Kidney (tissue), 14 donors: ENCODE results near the gene PPP1R37. TPM values are rescaled to one million over a fixed set of nuclear protein-coding genes. Genes with fewer than 3 reads are reported as not detected.
A peak's percentile ranks its signal among the peaks of the same experiment; 100 is the strongest.

Experiments used
- DNase-seq, 5 donors: peaks; one replicate each; pipeline ENCODE4 v3.0.0-alpha.2; 2013 to 2020
- FAIRE-seq: peaks from 2 replicates; lab custom pipeline; 2012; peaks lifted over from hg19 to GRCh38; lab: Jason Lieb, UNC
- H3K27ac ChIP-seq, 2 donors: one replicate each; pipeline ENCODE4 v1.7.0; 2013; ENCODE audit warnings: low read depth in 2 of 2, low read length in 2 of 2, inconsistent platforms in 1 of 2
- H3K27me3 ChIP-seq: one replicate; pipeline ENCODE4 v1.7.1; 2013; ENCODE audit warnings: low read length, inconsistent platforms; ENCODE audit not compliant: control insufficient read depth, insufficient read depth
- H3K36me3 ChIP-seq, 3 donors: one replicate each; pipeline versions ENCODE4 v1.7.0 to v1.7.1; 2013; ENCODE audit warnings: low read length in 3 of 3, control low read depth in 1 of 3, inconsistent platforms in 1 of 3; ENCODE audit not compliant: insufficient read depth in 3 of 3, control insufficient read depth in 2 of 3
- H3K4me1 ChIP-seq, 3 donors: one replicate each; pipeline versions ENCODE4 v1.7.0 to v1.7.1; 2013; ENCODE audit warnings: low read length in 3 of 3, inconsistent platforms in 1 of 3, low read depth in 1 of 3; ENCODE audit not compliant: control insufficient read depth in 2 of 3, insufficient read depth in 2 of 3
- H3K4me3 ChIP-seq, 3 donors: one replicate each; pipeline versions ENCODE4 v1.7.0 to v1.8.1; 2013; ENCODE audit warnings: low read length in 3 of 3, control low read depth in 1 of 3, inconsistent platforms in 1 of 3
- H3K9ac ChIP-seq, 3 donors: one replicate each; pipeline versions ENCODE4 v1.7.0 to v1.7.1; 2013; ENCODE audit warnings: low read length in 3 of 3, control low read depth in 1 of 3, inconsistent platforms in 1 of 3
- H3K9me3 ChIP-seq, 3 donors: one replicate each; pipeline versions ENCODE4 v1.7.0 to v1.7.1; 2013; ENCODE audit warnings: low read length in 3 of 3, control low read depth in 1 of 3, inconsistent platforms in 1 of 3; ENCODE audit not compliant: control insufficient read depth in 2 of 3, insufficient read depth in 1 of 3
- CTCF ChIP-seq: IDR thresholded peaks from 3 replicates; pipeline ENCODE4 v1.5.1; 2012; ENCODE audit warnings: mild to moderate bottlenecking, moderate library complexity, borderline replicate concordance; ENCODE audit not compliant: insufficient read depth; ENCODE audit errors: extremely low read depth
- intact Hi-C: fragments of 100-400 bp; cut with DNase I; formaldehyde crosslinking; loops from one replicate; pipeline ENCODE4 v1.11.1; 2022
- polyA plus RNA-seq: library from polyadenylated mRNA; stranded (reverse); fragments of 350-450 nt; fragmentation: Illumina TruSeq; extraction: RNeasy Lipid Tissue Mini Kit (QIAGEN cat#74804); gene quantifications from one replicate; pipeline ENCODE4 v1.2.3, GENCODE V29; 2014; ENCODE audit warnings: low read depth, low replicate concordance; ENCODE audit not compliant: insufficient read depth
- total RNA-seq: library from RNA; stranded (reverse); fragmentation: NEBNext Ultra II Directional; extraction: Animal tissue kit (Norgen Biotek cat#: 25700); gene quantifications from one replicate; pipeline ENCODE4 v1.2.1, GENCODE V29; 2021
- donor health status: control.
- donor health status: control.
- donor health status: control.
- donor health status: control.
- donor health status: control.
- donor health status: DM: yes; HTN: yes; CAD: no.
- donor health status: Normal renal cell carcinoma (clear cell type).

PPP1R37 gene
- total and polyA plus RNA-seq, 2 donors from 2014 or later = 21.6 to 33.0 TPM

- no peak overlapping the region for H3K9ac ChIP-seq
- peaks cover 0 to 18% (median 0%) of the 10 kb centered on the region in 3 donors for H3K4me1 ChIP-seq
- H3K27me3 ChIP-seq = peaks cover 12% of the 10 kb centered on the region
- H3K4me3 ChIP-seq = no peak overlapping the region
- FAIRE-seq (no peak), DNase-seq (peak in 1 of 5 donors; percentile 51)
- H3K36me3 ChIP-seq = peaks cover 0 to 2% (median 0%) of the 10 kb centered on the region in 3 donors
- TF ChIP-seq CTCF = no peak
- H3K27ac ChIP-seq = no peak overlapping the region
- intact Hi-C loops = no loop called here
- no peaks in the 10 kb centered on the region for H3K9me3 ChIP-seq
Measured at GRCh38 chr19:45151320-45151719, 58.3 kb downstream of the PPP1R37 start.

- FAIRE-seq = no peak
- no peak overlapping the region for H3K27ac ChIP-seq
- H3K9ac ChIP-seq = no peak overlapping the region
- peaks cover 0 to 18% (median 0%) of the 10 kb centered on the region in 3 donors for H3K4me1 ChIP-seq
- peaks cover 12% of the 10 kb centered on the region for H3K27me3 ChIP-seq
- peak in 1 of 5 donors; percentile 52 for DNase-seq
- H3K4me3 ChIP-seq = no peak overlapping the region
- no peaks in the 10 kb centered on the region for H3K36me3 ChIP-seq
- intact Hi-C loops = no loop called here
- no peaks in the 10 kb centered on the region for H3K9me3 ChIP-seq
- no peak for TF ChIP-seq CTCF
Measured at GRCh38 chr19:45151821-45152503, 59.0 kb downstream of the PPP1R37 start.

GRCh38 chr19:45152504-45153338 is 59.7 kb downstream of the PPP1R37 start:
- intact Hi-C loops = no loop called here
- FAIRE-seq = no peak
- peak in 4 of 5 donors; percentile 51 to 74 (median 62) for DNase-seq

More at GRCh38 chr19:45152504-45153338, 59.7 kb downstream of the PPP1R37 start:
- no peak overlapping the region for H3K4me3 ChIP-seq
- no peak overlapping the region for H3K9ac ChIP-seq
- H3K27ac ChIP-seq = no peak overlapping the region
- peaks cover 0 to 18% (median 0%) of the 10 kb centered on the region in 3 donors for H3K4me1 ChIP-seq
- peaks cover 12% of the 10 kb centered on the region for H3K27me3 ChIP-seq
- H3K9me3 ChIP-seq = no peaks in the 10 kb centered on the region
- H3K36me3 ChIP-seq = no peaks in the 10 kb centered on the region
- no peak for TF ChIP-seq CTCF
